HG03025 (cell line): ENCODE data around the gene DLL3.

Experiments
- ATAC-seq: cut with Tn5 transposase; IDR thresholded peaks from one replicate; pipeline ENCODE4 v1.9.1; 2021; ENCODE audit warnings: mild to moderate bottlenecking, moderate library complexity; ENCODE audit not compliant: unreplicated experiment, low FRiP score

DLL3 gene

DNA sequence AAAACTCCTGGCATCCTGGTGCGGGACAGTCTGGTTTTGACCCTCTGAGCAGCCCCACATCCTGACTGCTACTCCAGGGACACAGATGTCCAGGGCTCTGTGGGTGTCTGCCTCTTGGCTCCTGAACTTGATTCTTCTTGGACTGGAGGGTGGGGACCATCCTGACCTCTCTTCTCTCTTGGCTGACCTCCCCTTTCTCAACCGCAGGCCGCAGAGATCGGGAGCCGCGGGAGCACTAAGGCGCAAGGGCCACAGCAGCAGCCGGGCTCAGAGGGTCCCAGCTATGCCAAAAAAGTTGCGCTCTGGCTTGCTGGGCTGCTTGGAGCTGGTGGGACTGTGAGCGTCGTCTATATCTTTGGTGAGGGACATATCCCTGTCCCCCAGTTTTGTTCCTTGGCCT, 17.1 kb upstream of the DLL3 start:
- ATAC-seq, result no peak

GRCh38 chr19:39483141-39483540, 15.6 kb upstream of the DLL3 start:
- no peak for ATAC-seq

DNA sequence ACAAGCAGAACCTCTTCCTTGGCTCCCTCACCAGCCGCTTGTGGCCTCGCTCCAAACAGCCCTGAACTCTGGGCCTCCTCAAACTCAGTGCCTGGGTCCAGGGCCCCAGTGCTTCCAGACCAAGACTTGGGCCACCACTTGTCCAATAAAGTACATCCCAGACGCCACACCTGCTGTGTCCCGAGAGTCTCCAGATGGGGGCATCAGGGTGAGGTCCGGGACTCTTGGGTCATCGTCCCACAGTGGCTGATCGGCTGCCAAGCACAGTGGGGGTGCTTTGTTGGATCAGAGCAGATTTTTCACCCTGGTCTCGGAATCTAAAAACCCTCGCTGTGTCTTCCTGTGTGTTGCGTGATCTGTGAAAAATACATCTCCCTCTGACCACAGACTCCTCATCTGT, 9.0 kb upstream of the DLL3 start:
- no peak for ATAC-seq

- ATAC-seq, result no peak
These were observed 6.5 kb upstream of the DLL3 start for GRCh38 chr19:39492225-39492624.

DNA sequence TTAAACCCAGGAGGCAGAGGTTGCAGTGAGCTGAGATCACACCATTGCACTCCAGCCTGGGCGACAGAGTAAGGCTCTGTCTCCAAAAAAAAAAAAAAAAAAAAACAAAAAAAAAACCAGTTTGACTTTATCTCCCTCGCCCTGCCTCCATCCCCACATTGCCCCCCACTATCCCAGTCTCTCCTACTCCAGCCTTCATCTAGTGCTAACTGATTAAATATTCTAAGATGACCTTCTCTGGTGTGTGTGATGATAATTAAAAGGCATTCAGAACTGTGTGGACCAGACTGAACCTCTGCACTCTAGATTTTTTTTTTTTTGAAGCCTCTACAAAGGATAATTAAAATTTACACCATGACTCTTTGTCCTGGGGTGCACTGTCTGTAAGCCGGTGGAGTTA, 6.0 kb upstream of the DLL3 start:
- ATAC-seq, result no peak

DNA sequence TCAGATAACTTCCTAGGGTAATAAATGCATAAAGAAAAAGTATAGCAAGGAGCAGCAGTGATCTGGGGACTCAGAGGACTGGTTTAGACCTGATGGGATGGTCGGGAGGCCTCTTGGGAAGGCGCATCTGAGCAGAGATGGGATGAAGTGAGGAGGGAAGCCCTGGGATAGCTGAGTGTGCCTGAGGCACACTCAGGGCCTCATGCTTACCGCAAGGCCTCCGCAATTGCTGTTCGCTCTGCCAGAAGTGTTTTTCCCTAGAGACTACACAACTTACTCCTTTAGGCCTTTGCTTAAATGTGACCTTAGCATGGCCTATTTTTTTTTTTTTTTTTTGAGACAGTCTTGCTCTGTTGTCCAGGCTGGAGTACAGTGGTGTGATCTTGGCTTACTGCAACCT, 4.1 kb upstream of the DLL3 start:
- no peak for ATAC-seq

DNA sequence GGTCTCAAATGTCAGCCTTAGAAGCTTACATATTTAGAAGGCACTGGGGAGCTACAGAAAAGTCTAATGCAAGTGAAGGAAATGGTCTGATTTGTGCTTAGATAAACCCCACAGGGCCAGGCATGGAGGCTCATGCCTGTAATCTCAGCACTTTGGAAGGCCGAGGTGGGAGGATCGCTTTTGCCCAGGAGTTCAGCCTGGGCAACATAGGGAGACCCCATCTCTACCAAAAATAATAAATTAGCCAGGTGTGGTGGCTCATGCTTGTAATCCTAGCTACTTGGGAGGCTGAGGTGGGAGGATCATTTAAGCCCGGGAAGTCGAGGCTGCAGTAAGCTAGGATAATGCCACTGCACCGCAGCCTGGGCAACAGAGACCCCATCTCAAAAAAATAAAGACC, 2.7 kb upstream of the DLL3 start:
- no peak for ATAC-seq

- no peak for ATAC-seq
These were observed 1.1 kb upstream of the DLL3 start for GRCh38 chr19:39497701-39497995.

- ATAC-seq, result no peak
These were observed 550 bp upstream of the DLL3 start for GRCh38 chr19:39497996-39498797.

GRCh38 chr19:39499932-39500331, 1.2 kb downstream of the DLL3 start:
- no peak for ATAC-seq

DNA sequence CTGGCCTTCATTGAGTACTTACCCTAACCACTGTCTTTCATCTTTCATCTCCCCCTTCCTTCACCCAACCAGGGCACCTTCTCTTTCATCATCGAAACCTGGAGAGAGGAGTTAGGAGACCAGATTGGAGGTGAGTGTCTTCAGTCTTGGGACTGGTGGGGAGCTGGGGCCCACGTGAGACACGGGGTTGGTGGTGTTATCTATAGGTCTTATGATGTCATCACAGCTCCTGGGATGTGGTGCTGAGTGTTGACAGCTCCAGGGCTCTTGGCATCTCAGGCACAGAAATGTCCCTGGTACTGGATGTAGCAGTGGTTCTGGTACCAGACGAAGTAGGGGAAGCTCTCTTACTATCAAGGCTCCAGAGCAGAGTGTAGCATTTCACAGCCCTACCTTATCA, 1.8 kb downstream of the DLL3 start:
- no peak for ATAC-seq

GRCh38 chr19:39501340-39501739, 2.6 kb downstream of the DLL3 start:
- ATAC-seq, result no peak

DNA sequence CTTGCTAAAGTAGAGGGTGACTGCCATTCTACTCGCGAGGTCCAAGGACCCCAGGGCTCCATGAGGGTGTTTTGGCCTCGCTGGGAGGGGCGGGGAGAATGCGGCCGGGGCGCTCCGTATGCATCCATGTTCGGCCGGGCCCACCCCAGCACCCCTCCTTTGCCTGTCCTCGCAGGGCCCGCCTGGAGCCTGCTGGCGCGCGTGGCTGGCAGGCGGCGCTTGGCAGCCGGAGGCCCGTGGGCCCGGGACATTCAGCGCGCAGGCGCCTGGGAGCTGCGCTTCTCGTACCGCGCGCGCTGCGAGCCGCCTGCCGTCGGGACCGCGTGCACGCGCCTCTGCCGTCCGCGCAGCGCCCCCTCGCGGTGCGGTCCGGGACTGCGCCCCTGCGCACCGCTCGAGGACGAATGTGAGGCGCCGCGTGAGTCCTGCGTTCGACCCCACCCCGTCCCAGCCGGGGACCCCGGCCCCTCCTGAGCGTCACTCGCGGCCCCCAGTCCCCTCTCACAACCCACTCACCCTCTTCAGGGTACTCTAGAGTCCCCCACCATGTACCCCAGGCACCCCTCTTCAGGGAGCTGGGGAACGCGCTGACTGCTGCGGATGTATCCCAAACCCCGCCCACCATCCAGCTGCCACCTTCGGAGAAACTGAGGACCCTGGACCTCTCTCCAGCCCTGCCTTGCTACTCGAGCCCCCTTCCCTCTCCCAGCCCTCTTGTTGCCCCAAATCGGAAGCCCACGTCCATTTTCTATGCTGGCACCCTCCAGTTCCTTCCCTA, 4.1 kb downstream of the DLL3 start:
- no peak for ATAC-seq

- no peak for ATAC-seq
These were observed 7.8 kb downstream of the DLL3 start for GRCh38 chr19:39506598-39506943.

GRCh38 chr19:39506944-39507714, 8.4 kb downstream of the DLL3 start:
- no peak for ATAC-seq

DNA sequence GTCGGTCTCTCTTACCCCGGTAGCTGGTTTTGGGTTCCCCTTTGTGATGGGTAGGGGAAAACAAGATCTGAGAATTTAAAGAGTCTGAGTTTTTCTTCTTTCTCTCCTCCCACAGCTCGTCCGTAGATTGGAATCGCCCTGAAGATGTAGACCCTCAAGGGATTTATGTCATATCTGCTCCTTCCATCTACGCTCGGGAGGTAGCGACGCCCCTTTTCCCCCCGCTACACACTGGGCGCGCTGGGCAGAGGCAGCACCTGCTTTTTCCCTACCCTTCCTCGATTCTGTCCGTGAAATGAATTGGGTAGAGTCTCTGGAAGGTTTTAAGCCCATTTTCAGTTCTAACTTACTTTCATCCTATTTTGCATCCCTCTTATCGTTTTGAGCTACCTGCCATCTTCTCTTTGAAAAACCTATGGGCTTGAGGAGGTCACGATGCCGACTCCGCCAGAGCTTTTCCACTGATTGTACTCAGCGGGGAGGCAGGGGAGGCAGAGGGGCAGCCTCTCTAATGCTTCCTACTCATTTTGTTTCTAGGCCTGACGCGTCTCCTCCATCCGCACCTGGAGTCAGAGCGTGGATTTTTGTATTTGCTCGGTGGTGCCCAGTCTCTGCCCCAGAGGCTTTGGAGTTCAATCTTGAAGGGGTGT, 9.1 kb downstream of the DLL3 start:
- no peak for ATAC-seq

DNA sequence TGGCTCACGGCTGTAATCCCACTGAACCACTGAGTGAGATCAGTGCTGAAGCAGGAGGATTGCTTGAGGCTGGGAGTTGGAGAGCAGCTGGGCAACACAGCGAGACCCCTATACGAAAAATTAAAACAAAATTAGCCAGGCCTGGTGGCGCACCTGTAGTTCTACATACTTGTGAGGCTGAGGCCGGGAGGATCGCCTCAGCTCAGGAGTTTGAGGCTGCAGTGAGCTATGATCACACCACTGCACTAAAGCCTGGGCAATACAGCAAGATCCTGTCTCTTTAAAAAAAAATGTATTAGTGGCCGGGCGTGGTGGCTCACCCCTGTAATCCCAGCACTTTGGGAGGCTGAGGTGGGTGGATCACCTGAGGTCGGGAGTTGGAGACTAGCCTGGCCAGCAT, 9.9 kb downstream of the DLL3 start:
- ATAC-seq, result no peak

GRCh38 chr19:39509233-39509632, 10.5 kb downstream of the DLL3 start:
- ATAC-seq, result no peak

DNA sequence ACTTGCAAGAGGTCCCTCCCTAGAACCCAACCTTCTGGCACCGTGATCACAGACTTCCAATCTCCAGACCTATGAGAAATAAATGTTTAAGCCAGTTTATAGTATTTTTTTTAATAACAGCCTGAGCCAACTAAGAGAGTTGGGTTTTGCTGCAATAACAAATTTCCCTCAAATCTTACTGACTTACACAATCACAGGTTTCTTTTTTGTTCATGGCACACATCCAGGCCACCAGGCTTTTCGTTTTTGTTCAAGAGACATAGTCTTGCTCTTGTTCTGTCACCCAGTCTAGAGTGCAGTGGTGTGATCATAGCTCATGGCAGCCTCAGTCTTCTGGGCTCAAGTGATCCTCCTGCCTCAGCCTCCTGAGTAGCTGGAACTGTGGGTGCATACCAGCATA, 14.2 kb downstream of the DLL3 start:
- ATAC-seq, result no peak

- ATAC-seq, result no peak
These were observed 16.2 kb downstream of the DLL3 start, which contains the start of gene SELENOV for GRCh38 chr19:39514840-39515550. Gene SELENOV, plus strand, starts transcription at chr19:39515139. Its CDS starts 74 bp downstream, at chr19:39515213.
